Measurements from ENCODE around the gene ZIC2. TPM values are rescaled to one million over a fixed set of nuclear protein-coding genes. Genes with fewer than 3 reads are reported as not detected.

Gene ZIC2
- total and polyA plus RNA-seq, 2 of the 8 experiments (the other 6 are each of a cell fraction or from before 2014, with no cell fraction given), result 53.2 to 372 TPM

DNA sequence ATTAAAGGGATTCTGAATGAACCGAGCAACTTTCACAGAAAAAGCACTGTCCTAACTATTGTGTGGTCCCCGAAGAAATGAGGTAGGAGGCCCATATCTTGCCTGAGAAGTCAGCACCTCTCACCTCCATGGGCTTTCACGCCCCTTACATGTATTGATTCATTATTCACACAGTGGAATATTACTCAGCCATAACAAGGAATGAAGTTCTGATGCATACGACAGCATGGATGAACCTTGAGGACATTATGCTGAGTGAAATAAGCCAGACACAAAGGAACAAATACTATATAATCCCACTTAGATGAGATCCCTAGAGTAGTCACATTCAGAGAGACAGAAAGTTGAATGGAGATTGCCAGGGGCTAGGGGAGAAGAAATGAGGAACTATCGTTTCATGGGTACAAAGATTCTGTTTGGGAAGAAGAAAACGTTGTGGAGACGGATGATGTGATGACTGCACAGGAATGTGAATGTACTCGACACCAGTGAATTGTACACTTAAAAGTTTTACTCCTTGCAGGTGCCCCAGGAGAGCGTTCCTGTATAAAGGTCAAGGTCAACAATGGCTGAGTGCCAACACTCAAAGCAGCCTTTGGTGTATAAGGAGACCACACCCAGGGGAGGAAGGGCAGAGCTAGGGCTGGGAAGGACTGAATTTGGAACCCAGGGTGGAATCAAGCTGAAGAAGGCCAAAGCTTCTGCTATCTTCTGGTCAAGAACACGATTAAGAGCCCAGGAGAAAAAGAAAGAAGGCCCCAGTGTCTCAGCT, 32.5 kb upstream of the ZIC2 start:
- no peaks in the 10 kb centered on the region for H4K20me1 ChIP-seq (replicated peaks in 1 of 2; ENCODE audit: control insufficient read depth in 1 of 2, insufficient read depth in 2 of 2, low read length in 2 of 2)

More for the DNA sequence above, 32.5 kb upstream of the ZIC2 start:
- Histone ChIP-seq H3K18ac (ENCODE audit: extremely low read depth, low read length) (peak overlapping the region; percentile 32; the same call in 1 of the 2 replicates), H2BK5ac (ENCODE audit: low read depth, low read length) (no peak overlapping the region), H2BK12ac (ENCODE audit: low read depth, low read length) (peak overlapping the region; percentile 31; the same call in 1 of the 2 replicates), H3K79me1 (ENCODE audit: low read depth, low read length) (no peaks in the 10 kb centered on the region), H4K8ac (ENCODE audit: extremely low read depth, insufficient read depth, low read length) (no peak overlapping the region), H3K27ac (ENCODE audit: low read depth, low read length) (no peak overlapping the region), H2AFZ (ENCODE audit: low read length) (no peak overlapping the region), H3K9ac (replicated peaks in 1 of 4; ENCODE audit: extremely low read depth in 1 of 4, low read depth in 3 of 4, low read length in 3 of 4) (no peak overlapping the region), H3K4me2 (ENCODE audit: insufficient read depth in 1 of 2, low read depth in 2 of 2, low read length in 2 of 2) (no peak overlapping the region), H3K14ac (ENCODE audit: insufficient read length) (no peak overlapping the region), H3K27me3 (replicated peaks in 1 of 4; ENCODE audit: control insufficient read depth in 3 of 4, extremely low read depth in 1 of 4, insufficient read depth in 3 of 4, low read length in 3 of 4) (peaks cover 0 to 2% (median under 1%) of the 10 kb centered on the region in 4 experiments; a peak in 2 of 7 replicates), H3K23me2 (ENCODE audit: low read depth, low read length) (no peaks in the 10 kb centered on the region), H2AK5ac (ENCODE audit: low read depth, low read length) (peak overlapping the region; percentile 44; the same call in 1 of the 2 replicates), H3K4me3 (ENCODE audit: extremely low read depth in 1 of 4, insufficient read depth in 2 of 4, low read depth in 3 of 4, low read length in 4 of 4) (no peak overlapping the region), H3K36me3 (ENCODE audit: control insufficient read depth in 2 of 4, insufficient read depth in 4 of 4, low read length in 3 of 4) (no peaks in the 10 kb centered on the region), H3K4ac (replicated peaks; ENCODE audit: insufficient read length, low read depth, low read length) (no peak overlapping the region), H4K5ac (ENCODE audit: insufficient read length, low read depth, low read length) (no peak overlapping the region), H4K91ac (replicated peaks; ENCODE audit: insufficient read length, low read length) (no peak overlapping the region), H3K79me2 (ENCODE audit: control insufficient read depth in 1 of 2, insufficient read depth in 2 of 2, low read length in 2 of 2) (no peaks in the 10 kb centered on the region), H2BK120ac (replicated peaks; ENCODE audit: low read depth, low read length) (no peak overlapping the region), H2BK15ac (ENCODE audit: low read length) (peak overlapping the region; percentile 72; the same call in 1 of the 2 replicates), H3K56ac (replicated peaks; ENCODE audit: insufficient read length, low read depth, low read length) (no peak overlapping the region), H3K23ac (ENCODE audit: insufficient read length) (no peak overlapping the region), H3K4me1 (replicated peaks in 1 of 4; ENCODE audit: control insufficient read depth in 3 of 4, insufficient read depth in 4 of 4, low read length in 3 of 4) (peaks cover 1 to 3% (median 2%) of the 10 kb centered on the region in 4 experiments; a peak in 3 of 7 replicates), H3K9me3 (ENCODE audit: insufficient read depth in 2 of 2, low read depth in 1 of 2, low read length in 1 of 2) (no peaks in the 10 kb centered on the region), H2BK20ac (ENCODE audit: low read length) (peak overlapping the region; percentile 61; the same call in 1 of the 2 replicates)
- no peak for DNase-seq (ENCODE audit: low read depth in 1 of 2, low spot score in 2 of 2)
- POLR2A ChIA-PET (ENCODE audit: partially characterized antibody), result no interaction called here
- no peak for TF ChIP-seq CBX5 (IDR thresholded peaks at IDR 0.05; ENCODE audit: low read depth, low read length)
- TF ChIP-seq NRF1 (IDR thresholded peaks at IDR 0.05; ENCODE audit: low read depth, low read length), result no peak
- no peak for TF ChIP-seq SUZ12 (IDR thresholded peaks at IDR 0.05; ENCODE audit: low read length)
- no peak for TF ChIP-seq HDAC2 (IDR thresholded peaks at IDR 0.05; ENCODE audit: borderline replicate concordance in 1 of 2, low read depth in 2 of 2, low read length in 2 of 2)
- no peak for TF ChIP-seq CEBPB (IDR thresholded peaks at IDR 0.05; ENCODE audit: low read depth, low read length)
- TF ChIP-seq TCF12 (IDR thresholded peaks at IDR 0.05; ENCODE audit: low read depth, low read length), result no peak
- no peak for TF ChIP-seq TAF7 (optimal IDR thresholded peaks at IDR 0.05; ENCODE audit: borderline replicate concordance, low read depth, low read length)
- CTCF ChIA-PET (ENCODE audit: partially characterized antibody), result interaction anchor here (0.9 to 3.6 kb wide), 6 partner anchors 9 to 333 kb away, joined by 3 to 15 read pairs (median 4); no protein-coding TSS in a partner anchor
- no peak for FAIRE-seq
- WGBS, 2 experiments (ENCODE audit: extremely low coverage in 1 of 2, insufficient coverage in 1 of 2, insufficient read length in 1 of 2, insufficient replicate concordance in 2 of 2, low coverage in 1 of 2, low lambda C conversion rate in 2 of 2, missing lambda C conversion rate in 1 of 2), result 88% methylated on average over 10 of the region's 10 CpGs; no CpG with 5 or more reads in 1 of the 2 experiments
